Bronchial epithelial cell (primary cell): ENCODE data around the gene EFCAB6. TPM values are rescaled to one million over a fixed set of nuclear protein-coding genes. Genes with fewer than 3 reads are reported as not detected.

Source experiments
- DNase-seq: peaks from one replicate; pipeline ENCODE4 v3.0.0-alpha.2; 2010; ENCODE audit warnings: low read depth
- FAIRE-seq: peaks from 2 replicates; lab custom pipeline; 2011; peaks lifted over from hg19 to GRCh38; lab: Jason Lieb, UNC
- H3K27me3 ChIP-seq: 2 replicates; pipeline ENCODE4 v1.5.1; 2011; ENCODE audit warnings: low read length; ENCODE audit not compliant: control insufficient read depth, insufficient read depth
- H3K36me3 ChIP-seq: 2 replicates; pipeline ENCODE4 v1.5.1; 2011; ENCODE audit warnings: low read length; ENCODE audit not compliant: control insufficient read depth, insufficient read depth
- H3K4me3 ChIP-seq: 2 replicates; pipeline ENCODE4 v1.5.1; 2011; ENCODE audit warnings: mild to moderate bottlenecking, low read depth, low read length, control low read depth
- total RNA-seq: library from RNA; depleted of rRNA; stranded (reverse); fragments of >200 nt; gene quantifications from 2 replicates; pipeline ENCODE4 v1.2.1, GENCODE V29; 2014
- TF ChIP-seq, protein P1 (sequence below): IDR thresholded peaks from 2 replicates; pipeline ENCODE4 v1.5.1; 2011; ENCODE audit warnings: mild to moderate bottlenecking, moderate library complexity, low read length, control low read depth, inconsistent platforms; ENCODE audit not compliant: insufficient read depth, severe bottlenecking

The EFCAB6 gene
- total RNA-seq, 1 donor from 2014 or later, result 0.26 TPM

- FAIRE-seq (no peak), DNase-seq (no peak)
- no peak overlapping the region for H3K4me3 ChIP-seq
- TF ChIP-seq, protein P1, sequence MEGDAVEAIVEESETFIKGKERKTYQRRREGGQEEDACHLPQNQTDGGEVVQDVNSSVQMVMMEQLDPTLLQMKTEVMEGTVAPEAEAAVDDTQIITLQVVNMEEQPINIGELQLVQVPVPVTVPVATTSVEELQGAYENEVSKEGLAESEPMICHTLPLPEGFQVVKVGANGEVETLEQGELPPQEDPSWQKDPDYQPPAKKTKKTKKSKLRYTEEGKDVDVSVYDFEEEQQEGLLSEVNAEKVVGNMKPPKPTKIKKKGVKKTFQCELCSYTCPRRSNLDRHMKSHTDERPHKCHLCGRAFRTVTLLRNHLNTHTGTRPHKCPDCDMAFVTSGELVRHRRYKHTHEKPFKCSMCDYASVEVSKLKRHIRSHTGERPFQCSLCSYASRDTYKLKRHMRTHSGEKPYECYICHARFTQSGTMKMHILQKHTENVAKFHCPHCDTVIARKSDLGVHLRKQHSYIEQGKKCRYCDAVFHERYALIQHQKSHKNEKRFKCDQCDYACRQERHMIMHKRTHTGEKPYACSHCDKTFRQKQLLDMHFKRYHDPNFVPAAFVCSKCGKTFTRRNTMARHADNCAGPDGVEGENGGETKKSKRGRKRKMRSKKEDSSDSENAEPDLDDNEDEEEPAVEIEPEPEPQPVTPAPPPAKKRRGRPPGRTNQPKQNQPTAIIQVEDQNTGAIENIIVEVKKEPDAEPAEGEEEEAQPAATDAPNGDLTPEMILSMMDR, result no peak
- no peaks in the 10 kb centered on the region for H3K36me3 ChIP-seq
- H3K27me3 ChIP-seq, result peaks cover 7% of the 10 kb centered on the region
Measured at GRCh38 chr22:43749473-43749872, 62.6 kb downstream of the EFCAB6 start.

GRCh38 chr22:43747877-43748276 lies 64.2 kb downstream of the EFCAB6 start:
- Histone ChIP-seq H3K4me3 (no peak overlapping the region), H3K36me3 (no peaks in the 10 kb centered on the region), H3K27me3 (peaks cover 3% of the 10 kb centered on the region)
- DNase-seq, result peak; percentile 6
- no peak for FAIRE-seq
- TF ChIP-seq, protein P1, result no peak

GRCh38 chr22:43747058-43747457 lies 65.0 kb downstream of the EFCAB6 start:
- TF ChIP-seq, protein P1, result no peak
- Histone ChIP-seq H3K27me3 (peaks cover 3% of the 10 kb centered on the region), H3K36me3 (no peaks in the 10 kb centered on the region), H3K4me3 (no peak overlapping the region)
- DNase-seq, result no peak
- peak; percentile 28 for FAIRE-seq

- H3K36me3 ChIP-seq, result no peaks in the 10 kb centered on the region
- peaks cover 2% of the 10 kb centered on the region for H3K27me3 ChIP-seq
- no peak overlapping the region for H3K4me3 ChIP-seq
- DNase-seq (no peak), FAIRE-seq (no peak)
- TF ChIP-seq, protein P1, result no peak
Measured at GRCh38 chr22:43745783-43746356, 66.2 kb downstream of the EFCAB6 start.

DNA sequence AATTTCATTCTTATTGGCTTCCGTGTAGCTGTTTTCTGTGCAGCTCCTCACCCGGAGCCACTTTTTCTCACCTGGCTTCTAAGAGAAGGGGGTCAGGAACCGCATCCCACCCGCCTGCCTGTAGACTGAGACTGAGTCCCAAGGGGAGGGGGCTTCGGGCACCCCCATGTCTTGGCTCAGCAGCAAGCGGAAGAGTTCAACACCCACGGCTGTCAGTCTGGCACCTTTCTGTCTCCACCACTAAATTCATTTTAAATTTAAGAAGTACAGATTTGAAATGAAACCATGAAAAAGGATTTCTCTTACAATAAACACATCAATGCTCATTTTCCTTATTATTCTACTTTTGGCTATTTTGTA lies 66.7 kb downstream of the EFCAB6 start:
- Histone ChIP-seq H3K4me3 (no peak overlapping the region), H3K27me3 (peaks cover 2% of the 10 kb centered on the region), H3K36me3 (no peaks in the 10 kb centered on the region)
- no peak for DNase-seq
- TF ChIP-seq, protein P1, result no peak
- FAIRE-seq, result no peak

GRCh38 chr22:43744700-43745410 lies 67.2 kb downstream of the EFCAB6 start:
- Histone ChIP-seq H3K4me3 (no peak overlapping the region), H3K36me3 (no peaks in the 10 kb centered on the region), H3K27me3 (peaks cover 2% of the 10 kb centered on the region)
- TF ChIP-seq, protein P1, result no peak
- no peak for DNase-seq
- FAIRE-seq, result no peak
